Left colon (tissue), 2 donors: ENCODE results near the gene KIF6. TPM values are rescaled to one million over a fixed set of nuclear protein-coding genes. Genes with fewer than 3 reads are reported as not detected.

Experiments used
- ATAC-seq: fragments of 200-7000 bp; cut with Tn5 transposase; one replicate; pipeline ENCODE4 v1.9.1; 2020; ENCODE audit warnings: mild to moderate bottlenecking, moderate library complexity
- DNase-seq, 2 donors: peaks; one replicate each; pipeline ENCODE4 v3.0.0-alpha.2; 2020
- intact Hi-C, 2 donors: fragments of 100-400 bp; cut with DNase I in 1 of 2; cut with micrococcal nuclease in 1 of 2; formaldehyde crosslinking; loops; one replicate each; pipeline versions ENCODE4 v1.11.2 to v1.14.0; 2022; cut with DNase I, micrococcal nuclease
- total RNA-seq, 2 donors: library from RNA; stranded (reverse); fragmentation: NEBNext Ultra II Directional; extraction: Animal tissue kit (Norgen Biotek cat#: 25700); gene quantifications; one replicate each; pipeline ENCODE4 v1.2.1, GENCODE V29; 2021
- donor health status: DM: no; HTN: no; CAD: no.
- donor health status: DM: yes; HTN: yes; CAD: no.

Gene KIF6
- total RNA-seq, 2 donors from 2014 or later = 0.14 to 0.92 TPM

DNA sequence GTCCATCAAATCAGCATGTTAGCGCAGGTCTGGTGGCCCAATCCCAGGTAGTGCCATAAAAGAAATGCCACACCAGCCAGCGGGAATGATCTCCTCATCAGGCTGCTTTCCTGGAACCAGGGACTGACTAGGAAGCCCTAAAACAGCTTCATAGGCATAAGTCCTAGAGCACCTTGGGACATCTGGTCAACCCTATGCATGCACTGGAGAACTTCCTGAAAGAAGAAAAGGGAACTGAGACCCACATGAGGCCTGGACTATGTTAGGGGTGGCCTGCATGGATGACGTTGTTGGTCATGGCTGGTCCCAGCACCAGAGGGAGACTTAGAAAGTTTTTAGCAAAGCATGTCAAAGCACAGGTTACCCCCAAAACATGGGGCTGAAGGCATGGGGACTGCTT is 395.2 kb downstream of the KIF6 start:
- intact Hi-C loops = no loop called here
- DNase-seq (no peak), ATAC-seq (no peak)

DNA sequence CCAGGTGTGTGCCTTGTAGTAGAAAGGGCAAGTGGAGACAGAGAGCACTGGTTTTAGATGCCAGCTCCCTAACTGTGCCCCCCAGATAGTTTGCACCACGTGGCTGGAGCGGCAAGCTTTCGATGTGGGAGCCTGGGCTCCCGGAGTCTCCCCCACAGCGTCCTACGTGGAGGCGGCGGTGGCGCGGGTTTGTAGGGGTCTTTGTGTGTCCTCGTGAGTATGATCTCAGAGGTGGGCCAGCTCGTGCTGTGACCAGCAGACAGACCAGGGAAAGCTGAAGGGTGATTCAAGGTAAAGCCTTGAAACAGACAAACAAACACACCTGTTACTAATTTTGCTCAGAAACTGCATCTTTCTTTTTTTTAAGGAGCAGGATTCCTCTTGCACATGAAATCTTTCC is 397.1 kb downstream of the KIF6 start:
- ATAC-seq (no peak), DNase-seq (no peak)
- intact Hi-C loops = no loop called here

DNA sequence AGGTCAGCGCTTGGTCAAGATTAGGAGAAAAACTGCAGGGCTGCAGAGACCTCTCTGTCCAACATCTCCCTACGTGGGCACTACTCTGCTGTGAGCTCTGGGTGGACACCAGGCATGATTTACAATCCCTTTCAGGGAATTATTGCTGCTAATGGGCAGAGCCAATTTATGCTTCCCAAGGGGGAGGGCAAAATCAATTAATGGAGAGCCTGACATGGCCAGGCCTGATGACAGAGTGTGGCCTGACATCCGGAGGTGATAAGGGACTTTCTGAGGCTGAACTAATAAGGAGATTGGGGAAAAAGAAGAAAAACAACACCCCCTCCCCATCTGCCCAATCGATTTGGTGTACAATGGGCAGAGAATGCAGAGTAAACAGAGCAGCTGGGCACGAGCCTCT is 397.7 kb downstream of the KIF6 start:
- no peak for ATAC-seq
- intact Hi-C loops = no loop called here

DNA sequence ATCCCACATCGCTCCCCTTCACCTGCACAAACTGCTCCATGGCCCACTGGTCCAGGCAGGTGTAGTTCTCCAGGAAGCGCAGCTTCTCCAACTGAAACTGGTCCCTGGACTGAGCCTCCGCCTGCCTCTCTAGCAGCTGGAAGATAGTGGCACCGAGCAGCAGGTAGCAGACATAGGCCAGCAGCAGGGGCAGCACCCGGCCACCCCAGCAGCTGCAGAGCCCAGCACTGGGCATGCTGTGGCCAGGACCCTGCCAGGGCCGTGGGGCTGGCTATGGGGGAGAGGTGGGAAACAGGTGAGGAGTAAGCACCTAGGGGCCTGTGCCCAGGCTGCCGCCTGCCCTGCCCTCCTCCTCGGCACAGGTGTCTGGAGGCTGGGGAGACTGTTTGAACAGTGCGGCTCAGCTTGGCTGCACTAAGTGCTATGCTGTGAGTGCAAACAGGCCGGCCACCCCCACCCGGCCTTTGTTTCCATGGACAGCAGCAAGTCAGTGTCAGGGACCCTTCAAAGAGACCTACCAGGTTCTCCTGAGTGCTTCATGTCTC is 402.8 kb downstream of the KIF6 start, which contains the start of gene KCNK16:
KCNK16 (minus strand) TSS at position 397 of the 545 bp plus-strand sequence; CDS start at position 235, 162 bp downstream.
- intact Hi-C loops = no loop called here

More for the DNA sequence above, 397.7 kb downstream of the KIF6 start:
- DNase-seq = no peak

DNA sequence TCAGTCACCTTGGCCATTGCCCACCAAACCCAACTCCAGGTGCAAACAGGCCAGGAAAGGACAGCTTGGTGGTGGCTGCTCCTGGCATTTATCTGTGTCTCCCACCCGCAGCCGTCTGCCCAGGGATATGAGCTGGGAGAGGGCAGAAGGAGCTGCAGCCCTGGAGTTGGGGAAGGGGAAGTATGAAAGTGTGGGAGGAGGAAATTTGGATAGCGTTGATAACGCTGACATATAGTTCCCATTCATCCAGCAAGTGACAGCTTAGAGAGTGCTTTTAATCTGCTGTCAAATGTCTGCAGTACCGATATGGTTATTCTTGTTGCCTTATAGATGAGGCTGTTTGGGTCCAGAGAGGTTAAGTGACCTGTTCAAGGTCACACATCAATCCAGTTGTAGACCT is 403.4 kb downstream of the KIF6 start:
- ATAC-seq (no peak), DNase-seq (no peak)
- intact Hi-C loops = no loop called here

More for the DNA sequence above, 402.8 kb downstream of the KIF6 start, which contains the start of gene KCNK16:
- DNase-seq = no peak
- ATAC-seq = no peak

DNA sequence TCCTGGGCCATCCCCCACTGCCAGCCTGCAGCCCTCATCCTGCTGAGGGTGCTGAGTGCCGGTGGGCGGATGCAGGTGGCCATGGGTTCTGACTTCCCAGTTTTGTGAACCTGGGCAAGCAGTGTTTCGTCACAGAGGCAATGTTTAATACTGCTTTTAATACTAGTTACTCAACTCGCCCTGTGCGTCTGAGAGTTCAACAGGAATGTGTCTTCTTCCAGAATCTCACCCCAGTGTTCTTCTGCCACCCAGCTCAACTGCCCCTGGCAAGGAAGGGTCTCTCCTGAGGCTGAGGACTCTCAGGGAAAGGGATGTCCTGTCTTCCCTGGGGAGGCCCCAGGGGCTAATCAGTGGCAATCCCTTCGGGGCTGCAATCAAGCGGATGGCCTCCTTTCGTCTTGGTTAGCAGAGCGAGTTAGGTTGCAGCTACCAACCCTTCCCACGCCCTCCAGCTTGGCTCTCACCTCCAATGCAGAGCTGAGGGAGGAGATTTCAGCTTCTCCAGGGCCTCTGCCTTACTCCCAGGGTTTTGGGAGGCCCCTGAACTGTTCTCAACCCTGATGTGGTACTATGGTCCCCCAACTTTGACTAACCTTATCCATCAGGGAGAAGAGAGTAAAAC is 404.7 kb downstream of the KIF6 start:
- intact Hi-C loops = no loop called here
- no peak for ATAC-seq
- no peak for DNase-seq

DNA sequence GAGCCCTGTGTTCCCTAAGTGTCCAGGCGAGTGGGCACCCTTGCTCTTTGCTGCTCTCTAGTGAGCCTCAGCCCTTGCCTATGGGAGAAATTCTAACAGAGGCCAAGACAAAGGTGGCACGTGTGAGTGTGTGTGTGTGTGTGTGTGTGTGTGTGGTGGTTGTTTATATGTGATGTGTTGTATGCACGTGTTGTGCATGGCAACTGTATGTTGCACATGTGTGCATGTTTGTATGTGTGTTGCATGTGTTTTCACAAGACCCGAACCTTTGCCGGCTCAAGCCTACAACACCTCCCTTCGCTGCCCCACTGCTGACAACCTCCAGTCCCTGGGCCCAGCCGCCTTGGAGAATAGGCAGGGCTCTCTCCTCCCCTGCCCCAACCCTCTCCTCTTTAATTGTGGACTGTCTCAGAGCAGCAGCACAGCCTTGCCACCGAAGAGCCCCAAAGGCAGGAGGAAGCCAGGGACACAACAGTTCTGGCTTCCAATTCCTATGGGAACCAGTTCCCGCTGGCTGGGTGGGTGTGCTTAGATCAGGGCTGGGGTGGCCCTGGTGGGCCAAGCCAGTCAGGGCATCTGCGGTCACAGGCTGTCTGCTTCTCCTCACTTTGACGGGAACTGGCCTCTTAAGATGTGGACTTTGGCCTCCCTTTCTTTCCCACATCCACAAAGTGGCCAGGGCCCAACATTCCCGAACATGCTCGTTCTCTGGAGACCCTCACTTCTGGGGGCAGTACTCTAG is 405.4 kb downstream of the KIF6 start:
- no peak for ATAC-seq
- no peak for DNase-seq
- intact Hi-C loops = no loop called here

DNA sequence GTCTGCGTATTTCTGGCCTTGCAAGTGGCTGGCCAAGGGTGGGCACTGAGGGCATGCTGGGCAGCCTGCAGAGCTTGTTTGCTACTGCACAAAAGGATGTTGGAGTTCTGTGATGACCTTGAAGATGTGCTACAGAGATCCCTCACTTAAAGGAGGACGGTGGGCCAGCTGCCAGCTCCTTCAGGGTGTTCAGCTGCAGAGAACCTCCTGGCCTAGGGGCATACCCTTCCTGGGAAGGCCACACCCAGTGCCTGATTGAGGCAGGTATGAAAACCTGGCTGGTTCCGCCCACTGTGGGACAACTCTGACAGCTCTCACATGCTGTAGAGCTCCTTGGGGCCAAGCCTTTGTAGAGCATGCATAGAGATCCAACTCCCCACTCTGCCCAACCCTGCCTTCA is 408.0 kb downstream of the KIF6 start:
- intact Hi-C loops = no loop called here

DNA sequence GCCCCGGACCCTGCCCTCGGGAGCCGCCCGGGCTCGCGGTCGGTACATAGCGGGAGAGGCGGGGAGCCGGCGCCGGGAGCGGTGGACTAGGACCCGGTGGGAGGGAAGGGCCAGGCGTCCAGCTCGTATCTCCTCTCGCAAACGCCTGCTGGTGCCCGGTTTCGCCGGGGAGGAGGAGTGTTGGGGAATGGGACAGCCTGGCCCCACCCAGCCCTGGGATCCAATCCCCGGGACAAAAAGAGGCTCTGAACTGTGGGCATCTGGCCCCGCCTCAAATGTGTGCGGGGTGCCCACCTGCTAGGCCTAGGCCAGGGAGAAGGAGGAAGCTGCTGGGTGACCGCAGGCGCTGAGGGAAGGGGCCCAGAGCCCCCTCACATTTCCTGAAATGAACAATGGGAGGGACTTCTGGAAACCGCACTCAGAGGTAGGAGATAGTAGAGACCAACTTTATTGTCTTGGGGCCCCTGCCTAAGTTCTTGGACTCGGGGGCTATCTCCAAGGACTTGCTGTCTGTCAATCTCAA is 410.9 kb downstream of the KIF6 start, which contains the start of gene KCNK17:
KCNK17 (minus strand) TSS at position 147 of the 523 bp plus-strand sequence; CDS start at position 48, 99 bp downstream.
- intact Hi-C loops = no loop called here
- ATAC-seq (no peak), DNase-seq (no peak)

More for the DNA sequence above, 408.0 kb downstream of the KIF6 start:
- no peak for ATAC-seq
- no peak for DNase-seq

DNA sequence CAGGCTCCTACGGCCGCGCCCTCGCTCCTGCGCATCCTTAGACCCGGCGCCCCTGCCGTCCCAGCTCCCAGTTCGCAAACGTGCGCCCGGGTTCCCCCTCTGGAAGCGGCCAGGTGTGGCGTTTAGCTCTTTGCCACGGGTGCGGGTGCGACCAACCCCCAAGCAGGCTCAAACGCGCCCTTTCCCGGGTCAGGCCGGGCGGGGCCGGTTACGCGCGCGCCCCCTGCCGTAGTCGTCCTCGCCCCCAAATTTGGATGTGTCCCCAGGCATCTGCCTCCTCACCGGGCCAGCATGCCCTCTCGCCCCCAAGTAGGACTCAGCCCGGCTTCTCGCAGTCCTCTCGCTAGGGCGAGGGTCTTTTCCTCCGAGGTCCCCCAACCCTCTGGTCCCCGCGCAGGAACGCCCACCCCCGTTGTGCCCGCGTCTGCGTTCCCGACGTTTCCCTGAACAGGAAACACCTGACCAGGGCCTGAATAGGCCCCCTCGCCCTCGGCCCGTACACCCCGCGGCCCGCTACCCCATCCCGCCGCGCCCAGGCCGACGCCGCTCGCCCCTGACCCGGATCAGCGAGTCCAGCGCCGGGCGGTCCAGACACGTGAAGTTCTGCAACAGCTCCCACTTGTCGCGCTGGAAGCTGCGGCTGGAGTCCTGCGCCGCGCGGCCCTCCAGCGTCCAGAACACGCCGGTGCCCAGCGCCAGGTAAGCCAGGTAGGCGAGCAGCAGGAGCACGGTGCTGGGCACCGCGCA is 411.5 kb downstream of the KIF6 start:
- ATAC-seq (no peak), DNase-seq (no peak)
- intact Hi-C loops = no loop called here

DNA sequence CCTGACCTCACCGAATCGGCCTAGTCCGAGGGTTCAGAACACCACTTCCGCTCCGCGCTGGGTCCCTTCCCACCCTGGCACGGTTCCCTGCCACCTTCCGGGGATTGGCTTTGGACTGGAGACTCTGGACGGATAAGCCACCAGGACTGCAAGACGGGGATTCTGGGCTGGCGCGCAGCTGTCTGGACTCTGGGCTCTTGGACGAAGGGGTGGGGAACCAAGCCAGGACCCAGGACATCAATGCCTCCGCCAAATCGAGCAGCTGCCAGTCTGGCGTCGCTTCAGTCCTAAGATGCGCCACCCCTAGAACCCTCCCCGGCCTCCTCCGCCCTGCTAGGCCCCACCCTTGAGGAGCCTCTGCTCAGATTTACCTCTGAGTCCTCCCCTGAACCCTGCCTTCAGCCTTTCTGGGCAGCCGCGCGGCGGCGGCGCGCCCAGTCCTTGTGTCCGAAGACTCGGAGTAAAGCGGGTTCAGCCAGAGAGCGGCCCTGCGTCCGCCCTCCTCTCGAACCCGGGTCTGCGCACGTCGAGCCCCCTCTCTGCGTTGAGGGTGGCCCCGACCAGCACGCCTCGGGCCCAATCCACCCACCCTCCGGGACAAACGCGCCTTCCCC is 412.2 kb downstream of the KIF6 start:
- ATAC-seq = no peak
- intact Hi-C loops = no loop called here
- no peak for DNase-seq

DNA sequence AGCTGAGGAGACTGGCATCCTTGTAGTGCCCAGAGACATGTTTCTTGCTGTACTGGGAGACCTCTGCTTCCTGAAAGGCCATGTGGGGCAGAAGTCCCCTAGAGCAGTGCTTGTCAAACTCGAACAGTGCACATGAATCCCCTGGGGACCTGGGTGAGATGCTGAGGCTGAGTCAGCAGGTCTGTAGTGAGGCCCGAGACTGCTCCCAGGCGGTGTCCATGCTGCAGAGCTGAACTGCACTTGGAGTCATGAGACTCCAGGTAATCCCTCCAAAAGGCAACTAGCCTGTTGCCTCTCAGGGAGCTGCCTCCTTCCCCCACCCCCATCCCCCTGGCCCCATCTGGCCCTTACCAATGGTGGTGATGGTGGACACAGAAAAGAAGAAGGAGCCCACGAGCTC is 414.7 kb downstream of the KIF6 start:
- intact Hi-C loops = no loop called here
- no peak for ATAC-seq
- DNase-seq = no peak

DNA sequence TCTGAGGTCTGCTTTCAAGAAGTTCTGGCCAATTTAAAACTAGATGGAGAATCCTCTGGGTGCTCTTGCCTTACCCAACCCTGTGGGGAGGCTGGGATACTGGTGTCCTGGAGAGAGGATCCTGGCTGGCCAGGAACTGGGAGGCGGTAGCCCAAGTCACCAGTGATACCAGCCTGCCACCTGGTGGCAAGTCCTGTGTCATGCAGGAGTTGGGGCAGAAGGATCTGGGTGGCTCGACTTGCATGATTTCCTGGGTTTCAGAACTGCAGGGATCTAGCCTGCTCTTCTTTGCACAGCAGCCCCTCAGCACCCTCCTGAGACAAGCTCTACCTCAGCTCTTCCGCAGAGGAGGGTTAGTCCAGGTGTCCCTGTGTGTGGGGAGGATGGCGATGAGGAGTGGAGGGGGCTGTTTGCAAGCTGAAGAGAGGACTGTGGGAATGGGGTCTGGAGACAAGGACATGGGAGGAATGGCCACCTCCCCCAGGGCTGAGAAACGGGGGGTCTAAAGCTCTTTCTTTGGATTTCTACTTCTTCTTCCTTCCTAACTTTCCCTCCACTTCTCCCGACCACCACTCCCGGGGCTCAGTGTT is 415.2 kb downstream of the KIF6 start:
- peak; percentile 68 to 79 for DNase-seq
- intact Hi-C loops = loop anchor here in 1 of 2 donors (10.0 kb wide), 2 partner anchors 335 to 435 kb away; no protein-coding TSS in a partner anchor
- peak; percentile 91 for ATAC-seq

DNA sequence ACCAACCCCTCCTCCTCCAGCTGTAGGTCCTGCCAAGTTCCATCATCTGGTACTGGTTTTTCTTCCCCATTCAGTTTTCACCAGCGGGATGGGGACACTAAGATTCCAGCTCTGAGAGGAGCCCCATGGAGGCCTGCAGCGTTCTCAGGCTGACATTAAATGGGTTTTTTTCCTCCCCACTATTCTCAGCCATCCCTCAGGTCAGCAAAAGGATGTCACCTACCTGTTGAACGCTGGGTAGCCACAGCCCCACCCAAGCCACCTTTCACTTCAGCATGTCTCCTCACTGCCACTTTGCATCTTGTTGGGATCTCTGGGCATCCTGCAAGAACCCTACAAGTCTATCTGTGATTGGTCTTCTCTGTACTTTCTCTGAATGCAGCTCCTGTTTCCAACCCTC is 417.7 kb downstream of the KIF6 start:
- no peak for ATAC-seq
- no peak for DNase-seq
- intact Hi-C loops = loop anchor here in 1 of 2 donors (10.0 kb wide), 2 partner anchors 333 to 433 kb away; no protein-coding TSS in a partner anchor

DNA sequence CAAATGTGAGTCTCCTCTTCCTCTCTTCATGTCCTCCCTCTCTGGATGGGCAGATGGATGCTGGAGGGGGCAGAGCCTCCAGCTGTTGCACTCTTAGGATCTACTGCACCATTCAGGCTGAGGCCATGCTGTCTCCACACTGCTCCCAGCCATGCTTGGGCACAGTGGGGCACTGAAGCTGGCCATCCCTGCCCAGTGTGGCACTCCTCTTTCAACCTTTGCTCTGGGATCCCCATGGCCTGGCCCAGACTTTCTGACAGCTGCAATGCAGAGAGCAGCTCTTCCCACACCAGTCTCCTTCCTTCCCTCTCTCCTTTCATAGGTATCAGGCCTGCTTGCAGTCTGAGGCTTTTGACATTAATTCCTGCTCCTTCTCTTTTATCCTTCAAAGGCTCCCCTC is 420.3 kb downstream of the KIF6 start:
- DNase-seq = no peak
- peak; percentile 47 for ATAC-seq
- intact Hi-C loops = loop anchor here (5.0 to 10.0 kb wide), 3 partner anchors 138 to 430 kb away; no protein-coding TSS in a partner anchor

DNA sequence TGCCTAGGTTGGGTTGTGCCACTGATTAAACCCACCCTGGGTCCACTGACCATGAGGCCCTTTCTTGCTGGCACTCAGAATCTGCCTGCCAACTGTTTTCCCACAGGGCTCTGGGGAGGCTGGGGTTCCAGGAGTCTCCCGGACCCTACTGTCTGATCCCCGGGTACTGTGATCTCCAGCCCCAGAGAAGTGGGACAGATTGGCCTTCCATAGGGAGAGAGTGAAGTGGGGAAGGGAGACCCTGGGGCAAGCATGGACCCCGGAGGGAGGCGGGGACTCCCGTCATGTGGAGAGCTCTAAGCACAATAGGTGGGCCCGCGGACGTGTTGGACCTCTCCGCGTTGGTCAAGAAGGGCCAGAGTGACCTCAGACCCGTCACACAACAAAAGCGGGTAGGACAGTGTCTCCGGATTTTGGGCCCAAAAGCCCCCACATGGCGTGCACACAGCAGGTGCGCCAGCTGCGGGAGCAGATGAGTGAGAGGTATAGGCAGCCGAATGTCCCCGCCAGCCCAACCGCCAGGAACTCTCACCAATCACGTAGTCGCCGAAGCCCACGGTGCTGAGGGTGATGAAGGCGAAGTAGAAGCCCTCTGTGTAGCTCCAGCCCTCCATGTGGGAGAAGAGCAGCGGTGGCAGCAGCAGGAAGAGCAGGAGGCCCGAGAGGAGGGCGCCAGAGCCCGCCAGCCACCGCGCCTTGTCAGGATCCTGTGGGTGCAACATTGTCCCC is 421.6 kb downstream of the KIF6 start:
- intact Hi-C loops = loop anchor here (5.0 to 10.0 kb wide), 3 partner anchors 136 to 429 kb away; no protein-coding TSS in a partner anchor
- peak; percentile 11 for ATAC-seq
- DNase-seq = no peak
